Activated CD4-positive, alpha-beta T cell treated with anti-CD3 and anti-CD28 coated beads for 48 hours (primary cell): ENCODE data around the gene GATD1.

ENCODE experiments used
- DNase-seq: peaks from one replicate; pipeline ENCODE4 v3.0.0-alpha.2; 2020

The GATD1 gene

DNA sequence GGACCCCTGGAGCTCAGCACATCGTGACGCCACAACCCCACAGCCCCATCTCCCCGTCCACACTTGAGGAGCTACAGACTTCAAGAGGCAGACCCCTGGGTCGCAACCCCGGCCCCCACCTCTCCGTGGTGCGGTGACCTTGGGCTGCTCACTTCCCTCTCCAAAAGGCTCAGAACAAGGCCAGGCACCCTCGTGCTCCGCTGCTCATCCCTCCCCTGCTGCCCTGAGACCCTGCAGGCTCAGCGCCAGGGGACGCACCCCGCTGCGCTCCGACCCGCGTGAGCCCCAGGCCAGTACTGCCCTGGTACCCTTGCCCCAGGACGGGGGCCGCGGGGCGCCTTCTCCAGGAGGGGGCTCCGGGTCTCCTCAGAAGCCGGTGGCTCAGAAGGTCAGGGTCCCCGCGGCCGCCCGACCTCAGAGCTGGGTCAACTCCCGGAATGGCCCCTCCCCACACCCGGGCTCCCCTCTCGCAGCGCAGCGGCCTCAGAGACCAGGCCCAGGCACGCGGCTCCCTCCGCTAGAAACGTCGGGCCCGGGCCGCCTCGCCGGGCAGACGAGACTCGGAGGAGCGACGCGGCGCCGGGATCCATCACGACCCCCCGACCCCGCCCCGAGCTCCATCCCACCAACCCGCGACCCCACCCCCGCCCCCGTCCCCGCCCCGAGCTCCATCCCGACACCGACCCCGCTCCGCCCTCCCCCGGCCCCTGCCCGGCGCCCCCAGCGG lies 563 bp downstream of the GATD1 start:
- DNase-seq: peak; percentile 56

DNA sequence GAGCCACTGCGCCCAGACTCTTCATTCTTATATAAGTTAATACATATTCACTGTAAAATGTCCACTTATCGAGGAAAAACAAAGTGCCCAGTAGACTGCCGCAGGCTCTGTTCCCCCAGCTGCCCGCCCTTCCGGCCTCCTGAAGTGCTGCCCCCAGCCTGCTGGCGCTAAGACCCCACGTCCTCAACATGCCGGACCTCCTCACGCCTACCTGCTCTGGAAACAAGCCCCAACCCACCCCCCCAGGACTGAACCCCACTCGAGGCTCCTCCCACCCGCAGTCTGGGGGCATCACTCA lies 1.1 kb downstream of the GATD1 start:
- no peak for DNase-seq

DNA sequence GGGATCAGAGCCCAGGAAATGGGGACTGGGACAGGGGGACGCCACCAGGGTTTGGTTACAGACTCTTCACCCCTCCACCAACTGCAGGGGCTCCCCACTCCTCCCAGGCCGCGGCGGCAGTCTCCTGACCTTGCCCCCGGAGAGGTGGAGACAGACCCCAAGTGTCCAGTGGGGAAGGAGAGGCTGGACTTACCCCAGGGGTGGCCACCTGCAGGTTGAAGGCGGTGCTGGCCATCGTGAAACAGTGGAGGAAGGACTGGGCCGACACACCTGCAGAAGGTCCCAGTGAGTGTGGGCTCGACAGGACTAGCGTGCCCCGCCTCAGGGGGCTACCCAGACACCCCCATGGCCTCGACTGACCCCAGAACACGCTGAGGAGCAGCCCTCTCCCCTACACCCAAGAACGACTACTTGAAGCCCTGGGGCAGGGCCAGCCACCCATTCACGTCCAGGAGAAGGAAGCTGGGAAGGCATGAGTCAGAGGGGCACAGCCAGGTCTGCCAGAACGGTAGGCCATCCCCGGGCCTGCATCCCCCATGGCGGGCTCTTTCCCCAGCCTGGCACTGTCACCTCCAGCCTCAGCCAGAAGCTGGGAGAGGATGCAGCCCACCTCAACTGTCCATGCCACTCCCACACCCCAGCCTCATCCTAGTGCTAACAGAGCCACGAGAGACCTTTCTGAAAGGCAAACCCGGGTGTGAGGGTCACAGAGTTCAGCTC lies 2.3 kb downstream of the GATD1 start:
- no peak for DNase-seq

DNA sequence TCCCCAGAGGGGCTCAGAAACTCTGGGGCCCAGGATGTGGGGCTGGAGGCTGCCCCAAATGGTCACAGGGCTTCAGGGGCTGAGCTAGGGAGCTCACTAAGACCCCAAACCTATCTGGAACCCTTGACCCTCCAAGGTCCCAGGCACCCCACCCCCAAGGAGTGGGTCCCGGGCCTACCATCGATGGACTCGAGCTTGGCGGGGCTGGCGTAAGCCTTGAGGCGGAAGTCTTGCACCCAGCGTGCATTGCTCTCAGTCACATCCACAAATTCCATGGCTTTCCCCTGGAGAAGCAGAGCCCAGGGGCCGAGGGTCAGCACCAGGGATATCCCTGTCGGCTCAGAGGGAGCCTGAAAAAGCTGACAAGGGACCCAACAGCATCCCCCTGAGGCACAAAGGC lies 3.5 kb downstream of the GATD1 start:
- no peak for DNase-seq

DNA sequence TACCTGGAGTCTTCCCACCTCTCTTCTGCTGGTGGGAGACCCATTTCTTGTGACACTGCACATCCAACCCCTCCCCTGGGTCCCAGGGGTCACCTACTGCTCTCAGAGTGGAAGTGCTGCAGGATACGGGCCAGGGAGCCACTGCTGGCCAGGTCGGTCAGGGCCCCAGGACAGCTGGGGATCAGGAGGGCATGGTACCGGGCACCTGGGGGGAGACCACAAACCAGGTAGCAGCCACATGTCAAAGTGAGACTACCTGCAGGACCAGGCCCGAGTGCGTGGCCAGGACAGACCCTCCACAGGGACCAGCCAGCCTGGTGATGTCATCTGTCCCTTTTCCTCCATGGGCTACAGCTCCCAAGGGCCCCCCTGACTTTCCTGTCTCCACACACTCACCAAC lies 3.9 kb downstream of the GATD1 start:
- DNase-seq: no peak

DNA sequence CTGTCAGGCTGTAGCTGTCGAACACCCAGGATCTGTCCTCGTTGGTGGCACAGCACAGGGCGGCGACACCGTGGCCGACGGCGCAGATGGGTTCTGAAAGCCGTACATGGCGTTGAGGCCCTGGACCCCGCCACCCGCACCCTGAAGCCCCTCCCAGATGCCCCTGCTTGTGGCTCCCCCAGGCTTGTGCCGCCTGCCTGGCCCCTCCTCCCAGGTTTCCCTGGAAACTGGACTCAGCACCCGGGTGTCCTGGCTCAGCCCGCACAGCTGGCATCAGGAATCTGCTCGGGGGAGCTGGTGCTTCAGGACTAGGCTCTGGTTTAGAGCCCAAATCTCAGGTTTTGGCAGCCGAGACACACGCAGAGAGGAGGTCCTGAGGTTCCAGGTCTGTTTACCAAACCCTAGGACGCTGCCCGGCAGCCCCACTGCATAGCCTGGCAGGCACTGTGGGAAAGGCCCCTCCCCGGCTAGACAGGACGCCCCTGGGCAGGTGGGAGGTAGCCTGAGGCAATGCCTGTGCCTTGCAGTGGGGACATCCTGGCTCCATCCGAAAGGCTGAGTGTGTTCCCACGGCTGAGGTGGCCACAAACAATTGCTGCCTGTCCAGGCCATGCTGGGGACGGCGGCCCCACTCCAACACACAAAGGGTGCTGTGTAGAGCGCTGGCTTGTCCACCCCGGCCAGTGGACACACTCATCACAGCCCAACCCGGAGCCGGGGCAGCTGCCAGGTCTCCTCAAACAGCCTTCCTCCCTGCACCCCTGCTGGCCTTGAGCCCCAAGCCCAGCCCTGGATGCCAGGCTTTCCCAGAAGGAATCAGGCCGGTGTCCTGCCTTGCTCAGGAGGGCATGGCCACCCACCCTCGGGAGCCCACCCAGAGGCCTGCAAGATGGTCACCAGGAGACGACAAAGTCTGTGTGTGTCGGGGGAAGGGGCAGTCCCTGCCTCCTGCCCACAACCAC lies 4.6 kb downstream of the GATD1 start:
- DNase-seq: no peak

DNA sequence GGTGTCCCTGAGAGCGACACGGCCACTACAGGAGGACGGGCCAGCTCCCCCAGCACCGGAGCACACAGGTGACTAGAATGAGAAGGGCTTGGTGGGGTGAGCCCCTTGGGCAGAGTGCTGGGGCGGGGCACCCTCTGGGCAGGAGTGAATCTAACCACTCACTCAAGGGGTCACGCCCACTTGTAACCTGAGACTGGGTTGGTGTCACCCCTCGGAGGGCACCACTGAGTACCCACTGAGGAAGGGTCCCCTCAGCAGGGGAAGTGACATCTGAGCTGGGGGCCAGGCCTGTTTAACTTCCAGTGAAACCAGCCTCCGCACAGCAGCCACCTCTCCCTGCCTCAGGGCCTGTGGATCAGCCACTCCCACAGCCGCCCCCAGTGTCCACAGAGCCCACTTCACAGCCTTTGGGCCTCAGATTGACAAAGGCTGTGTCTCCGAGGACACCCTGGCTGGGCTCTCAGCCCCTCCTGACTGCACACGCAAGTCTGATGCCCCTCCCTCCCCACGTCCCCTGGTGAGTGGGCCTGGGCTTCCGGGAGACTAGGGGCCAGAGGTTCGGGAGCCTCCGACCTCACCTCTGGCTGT lies 5.6 kb downstream of the GATD1 start:
- DNase-seq: no peak

DNA sequence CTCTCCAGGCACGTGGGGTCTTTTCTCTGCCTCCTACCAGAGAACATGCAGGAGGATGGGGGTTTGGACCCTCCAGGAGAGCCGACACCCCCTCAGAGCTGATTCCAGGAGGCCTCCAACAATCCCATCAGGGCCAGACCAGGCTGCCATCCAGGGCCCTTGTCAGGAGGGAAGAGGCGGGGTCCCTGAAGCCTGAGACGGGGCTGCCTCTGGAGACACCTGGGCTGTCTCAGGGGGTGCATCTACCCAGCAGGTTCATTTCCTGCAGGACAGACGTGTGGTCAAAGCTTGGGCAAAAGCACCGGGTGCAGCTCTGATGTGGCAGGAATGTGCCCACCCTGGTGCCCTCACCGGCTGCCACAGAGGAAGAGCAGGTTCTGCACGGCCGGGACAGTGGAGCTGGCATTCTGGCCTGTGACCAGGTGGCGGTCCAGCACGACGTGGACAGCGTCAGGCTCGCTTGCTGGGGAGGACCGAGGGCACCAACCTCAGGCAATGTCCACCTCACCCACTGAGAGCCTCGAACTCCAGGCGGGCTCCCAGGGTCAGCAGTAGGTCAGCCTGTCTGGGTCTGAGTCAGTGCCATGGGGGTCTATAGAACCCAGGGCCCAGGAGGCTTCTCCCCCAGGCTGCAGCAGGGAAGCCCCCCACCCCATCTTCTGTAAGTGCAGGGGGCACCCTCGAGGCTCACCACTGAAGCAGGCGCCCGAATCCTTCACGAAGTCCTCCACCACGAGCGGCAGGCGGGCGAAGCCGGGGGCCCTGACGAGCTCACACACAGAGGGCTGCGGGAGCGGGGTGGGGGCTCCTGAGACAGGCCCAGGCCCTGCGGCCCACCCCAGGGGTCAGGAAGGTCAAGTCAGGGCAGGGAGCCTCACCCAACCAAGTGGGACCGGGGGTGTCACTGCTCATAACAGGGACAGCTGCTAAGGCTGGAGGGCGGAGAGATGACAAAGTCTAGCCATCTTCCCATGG lies 6.4 kb downstream of the GATD1 start:
- no peak for DNase-seq

DNA sequence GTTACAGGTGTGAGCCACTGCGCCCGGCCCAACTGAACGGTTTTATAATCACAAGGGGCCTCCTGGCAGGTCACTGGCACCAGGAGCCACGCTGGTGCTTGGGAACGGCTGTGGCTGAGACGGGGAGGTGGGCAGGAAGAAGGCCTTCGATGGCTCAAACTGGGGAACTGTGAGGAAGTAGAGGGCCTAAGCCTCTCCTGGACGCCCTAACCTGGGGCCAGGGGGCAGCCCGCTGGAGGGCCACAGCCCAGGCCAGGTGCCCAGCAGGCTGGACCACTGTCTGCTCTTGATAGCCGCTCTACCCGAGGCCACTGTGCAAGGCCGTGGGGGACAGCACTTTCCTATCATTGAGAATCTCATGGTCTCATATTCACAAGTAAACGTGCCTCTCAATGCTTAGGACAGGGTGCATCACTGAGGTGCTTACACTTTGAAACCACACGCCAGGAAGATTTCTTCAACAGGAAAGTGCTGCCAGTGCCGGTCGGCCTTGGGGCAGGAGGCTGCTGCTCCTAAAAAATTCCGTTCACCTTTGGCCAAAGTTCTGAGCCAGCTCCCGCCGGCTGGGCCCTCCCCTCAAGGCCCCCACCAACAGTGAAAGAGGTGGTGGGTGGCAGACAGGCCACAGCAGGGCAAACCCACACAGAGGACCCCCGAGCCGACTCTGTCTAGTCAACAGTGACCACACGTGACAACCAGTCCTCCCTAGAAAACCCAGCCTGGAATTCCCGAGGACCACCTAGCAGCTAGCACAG lies 7.2 kb downstream of the GATD1 start:
- DNase-seq: no peak

DNA sequence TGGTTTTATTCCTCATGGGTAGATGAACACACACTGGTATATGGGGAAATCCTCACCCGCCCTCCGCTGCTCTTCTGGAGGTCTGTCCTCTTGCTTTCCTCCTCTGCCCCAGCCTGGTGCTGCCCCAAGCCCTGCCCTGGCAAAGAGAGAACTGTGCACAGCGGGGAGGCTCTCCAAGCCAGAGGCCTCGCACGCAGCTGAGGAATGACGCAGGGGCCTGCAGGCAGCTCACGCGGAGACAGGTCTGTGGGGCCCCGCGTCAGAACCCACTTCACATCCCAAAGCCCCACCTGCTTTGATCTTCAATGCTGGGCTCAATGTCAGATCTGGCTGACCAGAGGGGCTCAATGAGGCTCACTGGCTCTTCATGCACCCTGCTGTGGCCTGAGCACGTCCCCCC lies 10.0 kb downstream of the GATD1 start:
- no peak for DNase-seq

DNA sequence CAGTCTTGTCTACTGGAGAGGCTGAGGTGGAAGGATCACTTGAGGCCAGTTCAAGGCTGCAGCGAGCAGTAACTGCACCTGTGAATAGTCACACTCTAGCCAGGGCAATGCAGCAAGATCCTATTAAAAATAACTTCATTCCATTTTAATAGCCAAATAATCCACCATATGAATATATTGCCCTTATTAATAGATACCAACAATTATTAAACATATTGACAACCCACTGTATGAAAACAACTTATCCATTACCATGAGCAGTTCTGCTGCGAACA lies 10.4 kb downstream of the GATD1 start:
- DNase-seq: no peak

DNA sequence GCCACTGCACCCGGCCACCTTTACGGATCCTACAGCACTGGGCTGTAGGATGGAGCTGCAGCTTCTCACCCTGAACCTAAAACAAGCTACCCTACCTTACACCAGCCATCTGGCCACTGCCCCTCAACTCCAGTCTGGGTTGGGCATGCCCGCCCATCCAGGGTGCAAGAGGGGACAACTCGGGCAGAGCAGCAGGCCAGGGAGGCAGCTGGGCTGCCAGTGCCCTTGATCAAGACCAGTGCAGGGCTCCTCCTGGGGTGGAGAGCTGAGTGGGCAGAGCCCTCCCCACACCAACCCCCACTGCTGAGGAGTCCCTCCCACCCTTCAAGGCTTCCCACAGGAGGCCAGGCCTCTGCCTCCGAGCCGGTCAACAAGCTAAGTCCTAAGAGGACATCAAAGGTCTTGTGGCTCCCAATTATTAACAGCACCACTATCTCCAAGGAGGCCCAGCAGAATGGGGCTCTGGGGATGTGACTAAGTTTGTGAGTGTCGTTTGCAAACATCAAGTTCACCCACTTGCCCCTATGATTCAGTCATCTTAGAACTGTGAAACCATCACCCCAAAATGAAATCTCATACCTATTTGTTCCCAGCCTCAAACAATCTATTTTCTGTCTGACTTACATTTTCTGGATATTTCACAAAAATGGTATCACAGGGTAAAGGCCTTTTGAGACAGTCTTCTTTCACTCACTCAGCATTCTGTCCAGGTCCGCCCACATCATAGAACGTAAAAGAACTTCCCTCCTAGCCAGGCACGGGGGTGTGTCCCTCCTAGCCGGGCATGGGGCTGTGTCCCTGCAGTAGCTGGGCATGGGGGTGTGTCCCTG lies 11.0 kb downstream of the GATD1 start:
- DNase-seq: no peak

DNA sequence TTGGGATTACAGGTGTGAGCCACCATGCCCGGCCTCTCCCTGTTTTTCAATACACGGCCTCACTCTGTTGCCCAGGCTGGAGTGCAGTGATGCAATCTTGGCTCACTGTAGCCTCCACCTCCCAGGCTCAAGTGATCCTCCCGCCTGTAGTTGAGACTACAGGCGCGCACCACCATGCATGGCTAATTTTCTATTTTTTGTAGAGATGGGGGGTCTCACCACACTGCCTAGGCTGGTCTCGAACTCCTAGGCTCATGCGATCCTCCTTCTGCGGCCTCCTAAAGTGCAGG lies 11.5 kb downstream of the GATD1 start:
- no peak for DNase-seq

DNA sequence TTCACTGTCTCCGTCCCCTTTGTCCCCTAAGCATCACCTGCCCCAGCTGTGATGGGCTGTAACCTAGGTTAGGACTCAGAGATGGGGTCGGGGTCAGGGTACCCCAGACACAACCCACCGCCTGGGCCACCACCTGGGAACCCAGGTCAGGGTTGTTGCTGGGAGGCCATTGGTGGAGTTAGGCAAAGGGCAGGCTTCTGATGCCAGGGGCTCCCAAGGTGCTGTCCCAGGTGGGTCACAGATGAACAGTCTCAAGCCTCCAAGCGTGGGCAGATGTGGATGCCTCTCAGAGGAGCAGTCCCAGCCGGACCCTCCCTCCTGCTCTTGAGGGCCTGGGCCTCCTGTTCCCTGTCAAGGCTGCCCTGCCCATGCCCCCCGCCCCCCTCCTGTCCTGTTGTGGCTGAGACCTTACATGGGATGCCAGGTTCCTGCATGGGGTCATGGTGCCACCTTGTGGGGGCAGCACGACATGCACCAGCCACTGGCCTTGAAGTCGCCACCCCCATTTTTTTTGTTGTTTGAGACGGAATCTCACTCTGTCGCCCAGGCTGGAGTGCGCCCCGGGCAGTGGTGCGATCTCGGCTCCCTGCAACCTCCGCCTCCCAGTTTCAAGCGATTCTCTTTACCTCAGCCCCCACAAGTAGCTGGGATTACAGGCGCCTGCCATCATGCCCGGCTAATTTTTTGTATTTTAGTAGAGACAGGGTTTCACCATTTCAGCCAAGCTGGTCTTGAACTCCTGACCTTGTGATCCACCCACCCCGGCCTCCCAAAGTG lies 12.1 kb downstream of the GATD1 start:
- peak; percentile 74 for DNase-seq

DNA sequence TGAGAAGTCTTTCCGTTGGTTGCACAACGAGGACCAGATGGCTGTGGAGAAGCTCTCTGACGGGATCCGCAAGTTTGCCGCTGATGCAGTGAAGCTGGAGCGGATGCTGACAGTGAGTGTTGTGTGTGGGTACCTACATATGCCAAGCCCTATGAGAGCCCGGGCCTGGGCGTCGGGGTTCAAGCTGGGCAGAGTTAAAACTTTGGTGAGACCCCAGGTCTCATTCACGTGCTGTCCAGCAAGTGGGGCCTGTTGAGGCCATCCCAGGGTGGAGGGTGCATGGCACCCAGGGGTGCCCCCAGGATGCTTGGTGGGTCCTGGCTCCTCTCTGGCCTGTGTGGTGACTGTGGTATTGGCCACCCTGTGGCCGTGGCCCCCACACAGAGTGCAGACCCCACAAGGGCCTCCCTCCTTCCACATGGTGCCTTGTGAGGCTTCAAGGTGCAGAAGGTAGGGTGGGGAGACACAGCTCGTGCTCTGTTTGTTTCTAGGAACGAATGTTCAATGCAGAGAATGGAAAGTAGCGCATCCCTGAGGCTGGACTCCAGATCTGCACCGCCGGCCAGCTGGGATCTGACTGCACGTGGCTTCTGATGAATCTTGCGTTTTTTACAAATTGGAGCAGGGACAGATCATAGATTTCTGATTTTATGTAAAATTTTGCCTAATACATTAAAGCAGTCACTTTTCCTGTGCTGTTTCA lies 12.8 kb downstream of the GATD1 start:
- DNase-seq: no peak

DNA sequence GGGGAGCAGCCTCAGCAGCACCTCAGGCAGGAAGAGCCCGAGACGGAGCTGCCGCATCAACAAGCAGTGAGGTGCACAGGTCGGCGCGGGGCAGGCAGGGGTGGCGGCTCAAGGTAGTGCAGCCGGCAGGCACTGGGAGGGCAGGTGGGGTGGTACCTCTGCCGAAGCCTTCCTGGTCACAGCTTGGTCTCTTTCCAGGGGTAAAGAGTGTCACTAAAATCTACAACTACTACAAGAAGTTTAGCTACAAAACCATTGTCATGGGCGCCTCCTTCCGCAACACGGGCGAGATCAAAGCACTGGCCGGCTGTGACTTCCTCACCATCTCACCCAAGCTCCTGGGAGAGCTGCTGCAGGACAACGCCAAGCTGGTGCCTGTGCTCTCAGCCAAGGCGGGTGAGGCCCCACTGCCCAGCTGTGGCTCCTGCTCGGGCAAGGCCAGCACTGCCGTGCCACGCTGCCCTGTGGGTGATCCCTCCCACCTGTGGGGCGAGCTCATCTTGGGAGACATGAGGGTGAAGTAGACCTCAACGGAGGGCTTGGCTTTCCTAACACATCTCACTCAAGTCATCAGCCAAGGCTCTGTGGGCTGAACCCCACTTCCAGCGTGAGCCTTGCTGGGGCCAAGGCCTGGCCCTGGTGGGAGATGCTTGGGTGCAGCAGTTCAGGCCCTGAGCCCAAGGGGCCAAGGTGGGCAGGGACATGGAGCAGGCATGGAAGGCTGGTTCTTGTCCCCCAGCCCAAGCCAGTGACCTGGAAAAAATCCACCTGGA lies 13.6 kb downstream of the GATD1 start:
- no peak for DNase-seq

DNA sequence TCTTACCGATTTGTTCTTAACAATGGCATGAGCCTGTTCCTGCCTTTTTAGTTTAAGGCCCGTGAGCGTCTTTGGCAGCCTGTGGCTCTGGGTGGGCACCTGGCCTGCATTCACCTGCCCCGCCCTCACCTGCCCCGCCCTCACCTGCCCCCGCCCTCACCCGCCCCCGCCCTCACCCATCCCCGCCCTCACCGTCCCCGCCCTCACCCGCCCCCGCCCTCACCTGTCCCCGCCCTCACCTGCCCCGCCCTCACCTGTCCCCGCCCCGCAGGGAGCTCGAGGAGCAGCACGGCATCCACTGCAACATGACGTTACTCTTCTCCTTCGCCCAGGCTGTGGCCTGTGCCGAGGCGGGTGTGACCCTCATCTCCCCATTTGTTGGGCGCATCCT lies 14.2 kb downstream of the GATD1 start:
- no peak for DNase-seq

DNA sequence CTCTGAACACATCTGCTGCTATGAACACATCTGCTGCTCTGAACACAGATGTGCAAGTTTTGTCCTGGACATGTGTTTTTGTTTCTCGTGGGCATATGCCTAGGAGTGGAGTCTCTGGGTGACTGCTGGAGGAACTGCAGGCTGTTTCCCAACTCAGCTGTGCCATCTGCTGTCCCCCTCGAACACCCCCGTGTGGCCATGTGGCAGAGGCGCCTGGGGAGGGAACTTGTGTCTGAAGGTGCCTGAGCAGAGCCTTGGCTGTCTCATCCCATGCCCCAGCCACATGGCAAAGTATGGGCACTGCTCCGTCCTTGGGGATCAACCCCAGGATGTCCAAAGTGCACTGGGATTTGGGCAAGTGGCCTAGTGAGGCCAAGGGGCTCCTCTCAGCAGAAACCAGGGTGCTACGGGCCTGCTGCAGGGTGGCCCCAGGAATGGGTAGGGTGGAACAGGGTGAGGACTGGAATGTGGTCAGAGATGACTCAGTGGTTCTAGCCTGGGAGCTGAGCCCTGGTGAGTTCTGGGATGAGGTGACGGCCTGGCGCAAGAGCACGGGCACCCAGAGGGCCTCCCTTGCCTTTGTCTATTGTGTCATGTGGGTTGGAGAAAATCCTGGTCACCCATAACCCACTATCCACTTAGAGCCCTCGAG lies 14.7 kb downstream of the GATD1 start:
- peak; percentile 39 for DNase-seq
